SK-N-SH (cell line): ENCODE results near the gene ARHGEF4. TPM values are rescaled to one million over a fixed set of nuclear protein-coding genes. Genes with fewer than 3 reads are reported as not detected.

Experiments used
- CTCF ChIA-PET: fragments of 300-600, 350-600 bp; formaldehyde crosslinking; extraction: SDS; loops from one replicate; lab custom pipeline; 2021; lab: Yijun Ruan, JAX
- POLR2A ChIA-PET: fragments of 350-600 bp; sonication (Branson Sonifier 250); formaldehyde crosslinking; extraction: SDS; loops from one replicate; lab custom pipeline; 2020; ENCODE audit warnings: antibody characterized with exemption, inconsistent platforms; lab: Yijun Ruan, JAX
- DNase-seq: peaks from one replicate; pipeline ENCODE4 v3.0.0; 2012
- H2AFZ ChIP-seq: fragments of 200-600 bp; sonication (generic); 2 replicates; pipeline ENCODE4 v1.8.1; 2016; ENCODE audit warnings: antibody characterized with exemption, mild to moderate bottlenecking, low read depth
- H3F3A ChIP-seq: fragments of 200-600 bp; sonication (generic); replicated peaks from 2 replicates; pipeline ENCODE3; 2016; ENCODE audit warnings: antibody characterized with exemption, mild to moderate bottlenecking; ENCODE audit not compliant: insufficient read depth
- H3K27ac ChIP-seq, 2 experiments: fragments of 200-500 bp in 1 of 2; fragments of 200-600 bp in 1 of 2; sonication (Bioruptor generic) in 1 of 2; sonication (generic), shearing (Covaris generic) in 1 of 2; 2 replicates each; pipeline versions ENCODE4 v1.5.1 to v1.6.1; 2014 to 2016; ENCODE audit warnings: low read depth in 2 of 2, inconsistent platforms in 1 of 2, low read length in 1 of 2, mild to moderate bottlenecking in 1 of 2, mixed read lengths in 1 of 2
- H3K27me3 ChIP-seq: fragments of 200-600 bp; sonication (generic), shearing (Covaris generic); 2 replicates; pipeline ENCODE4 v1.6.1; 2016; ENCODE audit warnings: mixed run types; ENCODE audit not compliant: insufficient read depth
- H3K36me3 ChIP-seq, 2 experiments: fragments of 200-500 bp in 1 of 2; fragments of 200-600 bp in 1 of 2; sonication (Bioruptor generic) in 1 of 2; sonication (generic) in 1 of 2; replicated peaks in 1 of 2; 2 replicates each; pipeline versions ENCODE3 to v1.5.1; 2014 to 2016; ENCODE audit warnings: low read length in 1 of 2, mild to moderate bottlenecking in 1 of 2; ENCODE audit not compliant: insufficient read depth in 2 of 2, control insufficient read depth in 1 of 2
- H3K4me1 ChIP-seq, 2 experiments: fragments of 200-500 bp in 1 of 2; fragments of 200-600 bp in 1 of 2; sonication (Bioruptor generic) in 1 of 2; sonication (generic), shearing (Covaris generic) in 1 of 2; 2 replicates each; pipeline versions ENCODE4 v1.5.1 to v1.6.1; 2014 to 2016; ENCODE audit warnings: low read depth in 1 of 2, low read length in 1 of 2, mixed run types in 1 of 2; ENCODE audit not compliant: insufficient read depth in 2 of 2, control insufficient read depth in 1 of 2
- H3K4me2 ChIP-seq: fragments of 200-600 bp; sonication (generic), shearing (Covaris generic); 2 replicates; pipeline ENCODE4 v1.6.1; 2017; ENCODE audit warnings: mixed run types
- H3K4me3 ChIP-seq, 2 experiments: fragments of 200-500 bp in 1 of 2; fragments of 200-600 bp in 1 of 2; sonication (Bioruptor generic) in 1 of 2; sonication (generic), shearing (Covaris generic) in 1 of 2; 2 replicates each; pipeline versions ENCODE4 v1.5.1 to v1.8.1; 2014 to 2016; ENCODE audit warnings: low read depth in 2 of 2, inconsistent platforms in 1 of 2, low read length in 1 of 2, mild to moderate bottlenecking in 1 of 2, mixed read lengths in 1 of 2, moderate library complexity in 1 of 2
- H3K79me2 ChIP-seq: fragments of 200-600 bp; sonication (generic); 2 replicates; pipeline ENCODE4 v1.8.1; 2017; ENCODE audit warnings: mild to moderate bottlenecking; ENCODE audit not compliant: insufficient read depth
- H3K9ac ChIP-seq: fragments of 200-600 bp; sonication (generic); 2 replicates; pipeline ENCODE4 v1.6.1; 2017; ENCODE audit warnings: mixed run types
- H3K9me2 ChIP-seq: fragments of 200-600 bp; sonication (generic); 2 replicates; pipeline ENCODE4 v1.6.1; 2017; ENCODE audit warnings: mixed run types
- H3K9me3 ChIP-seq: fragments of 200-600 bp; sonication (generic); 2 replicates; pipeline ENCODE4 v1.6.1; 2017; ENCODE audit warnings: mixed run types, mild to moderate bottlenecking, moderate library complexity
- H4K20me1 ChIP-seq: fragments of 200-600 bp; sonication (generic); 2 replicates; pipeline ENCODE4 v1.6.1; 2017; ENCODE audit warnings: mild to moderate bottlenecking, mixed run types; ENCODE audit not compliant: insufficient read depth
- CHD2 ChIP-seq: fragments of 150-350 bp; IDR thresholded peaks from 2 replicates; pipeline ENCODE4 v1.6.1; 2018; ENCODE audit warnings: low read length; ENCODE audit not compliant: partially characterized antibody
- EP300 ChIP-seq, 2 experiments: IDR thresholded peaks; 2 replicates each; pipeline versions ENCODE4 v1.4.0 to v1.6.1; 2012; ENCODE audit warnings: borderline replicate concordance in 1 of 2, low read depth in 1 of 2, low read length in 1 of 2
- FOSL2 ChIP-seq: IDR thresholded peaks from 2 replicates; pipeline ENCODE4 v1.4.0; 2012; ENCODE audit warnings: low read depth, mild to moderate bottlenecking, moderate library complexity, borderline replicate concordance
- FOXM1 ChIP-seq: IDR thresholded peaks from 2 replicates; pipeline ENCODE4 v1.4.0; 2012; ENCODE audit warnings: low read depth, mild to moderate bottlenecking
- GATA2 ChIP-seq: sonication (generic); formaldehyde crosslinking; IDR thresholded peaks from 2 replicates; pipeline ENCODE4 v1.5.0; 2020; ENCODE audit warnings: mild to moderate bottlenecking, missing genetic modification reagents
- JUND ChIP-seq: IDR thresholded peaks from 2 replicates; pipeline ENCODE4 v1.4.0; 2012
- NFIC ChIP-seq: IDR thresholded peaks from 2 replicates; pipeline ENCODE4 v1.4.0; 2012; ENCODE audit warnings: borderline replicate concordance
- NRF1 ChIP-seq: IDR thresholded peaks from 2 replicates; pipeline ENCODE4 v1.6.1; 2012; ENCODE audit warnings: low read depth, mild to moderate bottlenecking, low read length
- POLR2AphosphoS5 ChIP-seq: IDR thresholded peaks from 2 replicates; pipeline ENCODE4 v1.6.1; 2012; ENCODE audit warnings: low read depth, low read length
- RAD21 ChIP-seq: IDR thresholded peaks from 2 replicates; pipeline ENCODE4 v1.6.1; 2012; ENCODE audit warnings: mild to moderate bottlenecking, low read length
- RXRA ChIP-seq: IDR thresholded peaks from 2 replicates; pipeline ENCODE4 v1.4.0; 2012; ENCODE audit warnings: low read depth, mild to moderate bottlenecking, borderline replicate concordance
- SIN3A ChIP-seq: IDR thresholded peaks from 2 replicates; pipeline ENCODE4 v1.6.1; 2012; ENCODE audit warnings: low read depth, mild to moderate bottlenecking, low read length, moderate library complexity, borderline replicate concordance
- TCF12 ChIP-seq: IDR thresholded peaks from 2 replicates; pipeline ENCODE4 v1.4.0; 2012
- YY1 ChIP-seq: IDR thresholded peaks from 2 replicates; pipeline ENCODE4 v1.4.0; 2012; ENCODE audit warnings: low read depth, mild to moderate bottlenecking
- WGBS: methylation state at CpG from one replicate; pipeline ENCODE4 v1.1.6; 2017; ENCODE audit warnings: low lambda C conversion rate; 5-methylcytosine and 5-hydroxymethylcytosine counted together
- polyA plus RNA-seq, 3 experiments: library from polyadenylated mRNA; depleted of rRNA; stranded (reverse); fragments of >200 nt; gene quantifications; 2 replicates each; pipeline ENCODE4 v1.2.3, GENCODE V29; 2012
- TF ChIP-seq, protein P1 (sequence below): IDR thresholded peaks from 2 replicates; pipeline ENCODE4; 2012
- TF ChIP-seq, protein P2 (sequence below): IDR thresholded peaks from 2 replicates; pipeline ENCODE4 v1.4.0; 2012; ENCODE audit warnings: low read depth, borderline replicate concordance
- TF ChIP-seq, protein P3 (sequence below): fragments of 150-350 bp; IDR thresholded peaks from 2 replicates; pipeline ENCODE4 v1.6.1; 2017; ENCODE audit warnings: antibody characterized with exemption, low read length, low read depth, borderline replicate concordance
- TF ChIP-seq, protein P4 (sequence below): IDR thresholded peaks from 2 replicates; pipeline ENCODE4 v1.4.0; 2012; ENCODE audit warnings: low read depth, borderline replicate concordance
- TF ChIP-seq, protein P5 (sequence below): IDR thresholded peaks from 2 replicates; pipeline ENCODE4 v1.6.1; 2012; ENCODE audit warnings: mild to moderate bottlenecking, low read depth, low read length, moderate library complexity

Gene ARHGEF4
- polyA plus RNA-seq, 1 of the 3 experiments (the other 2 are of a cell fraction): 2.3 TPM

DNA sequence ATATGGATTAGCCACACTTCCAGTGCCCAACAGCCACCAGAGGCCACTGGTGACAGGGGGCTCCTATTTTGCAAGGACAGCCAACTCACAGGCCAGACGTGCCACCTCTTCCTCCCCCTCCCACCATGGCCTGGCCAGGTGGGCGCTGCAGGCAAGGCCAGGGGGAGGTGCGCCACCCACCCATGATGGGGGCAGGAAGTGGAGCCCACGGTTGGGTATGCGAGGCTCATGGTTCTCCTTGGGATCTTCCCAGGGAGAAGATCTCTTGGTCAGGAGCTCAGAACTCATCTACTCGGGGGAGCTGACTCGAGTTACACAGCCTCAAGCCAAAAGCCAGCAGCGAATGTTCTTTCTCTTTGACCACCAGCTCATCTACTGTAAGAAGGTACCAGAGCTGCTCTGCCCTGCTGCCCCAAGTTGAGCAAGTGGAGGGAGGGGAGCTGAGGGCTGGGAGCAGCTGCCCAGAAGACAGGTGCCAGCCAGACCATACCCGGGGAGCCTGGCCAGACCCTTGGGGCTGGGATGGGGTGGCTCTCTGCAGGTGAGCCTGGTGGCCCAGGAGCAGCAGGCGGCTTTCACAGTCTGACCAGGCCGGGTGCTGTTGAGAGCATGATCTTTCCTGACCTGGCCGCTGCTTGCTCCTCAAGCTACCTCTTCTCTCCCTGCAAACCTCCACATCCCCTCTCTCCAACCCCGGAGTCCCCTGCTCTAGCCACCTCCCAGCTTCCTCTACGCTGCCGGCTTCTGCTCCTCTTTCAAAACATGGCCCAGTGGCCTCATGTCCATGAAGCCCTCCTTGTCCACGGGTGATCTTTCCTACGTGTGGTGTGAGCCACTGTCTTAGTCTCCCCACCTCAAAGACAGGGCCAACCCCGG, 206.7 kb downstream of the ARHGEF4 start (continued):
- TF ChIP-seq, protein P1, sequence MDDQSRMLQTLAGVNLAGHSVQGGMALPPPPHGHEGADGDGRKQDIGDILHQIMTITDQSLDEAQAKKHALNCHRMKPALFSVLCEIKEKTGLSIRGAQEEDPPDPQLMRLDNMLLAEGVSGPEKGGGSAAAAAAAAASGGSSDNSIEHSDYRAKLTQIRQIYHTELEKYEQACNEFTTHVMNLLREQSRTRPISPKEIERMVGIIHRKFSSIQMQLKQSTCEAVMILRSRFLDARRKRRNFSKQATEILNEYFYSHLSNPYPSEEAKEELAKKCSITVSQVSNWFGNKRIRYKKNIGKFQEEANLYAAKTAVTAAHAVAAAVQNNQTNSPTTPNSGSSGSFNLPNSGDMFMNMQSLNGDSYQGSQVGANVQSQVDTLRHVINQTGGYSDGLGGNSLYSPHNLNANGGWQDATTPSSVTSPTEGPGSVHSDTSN: no peak
- TF ChIP-seq, protein P2, sequence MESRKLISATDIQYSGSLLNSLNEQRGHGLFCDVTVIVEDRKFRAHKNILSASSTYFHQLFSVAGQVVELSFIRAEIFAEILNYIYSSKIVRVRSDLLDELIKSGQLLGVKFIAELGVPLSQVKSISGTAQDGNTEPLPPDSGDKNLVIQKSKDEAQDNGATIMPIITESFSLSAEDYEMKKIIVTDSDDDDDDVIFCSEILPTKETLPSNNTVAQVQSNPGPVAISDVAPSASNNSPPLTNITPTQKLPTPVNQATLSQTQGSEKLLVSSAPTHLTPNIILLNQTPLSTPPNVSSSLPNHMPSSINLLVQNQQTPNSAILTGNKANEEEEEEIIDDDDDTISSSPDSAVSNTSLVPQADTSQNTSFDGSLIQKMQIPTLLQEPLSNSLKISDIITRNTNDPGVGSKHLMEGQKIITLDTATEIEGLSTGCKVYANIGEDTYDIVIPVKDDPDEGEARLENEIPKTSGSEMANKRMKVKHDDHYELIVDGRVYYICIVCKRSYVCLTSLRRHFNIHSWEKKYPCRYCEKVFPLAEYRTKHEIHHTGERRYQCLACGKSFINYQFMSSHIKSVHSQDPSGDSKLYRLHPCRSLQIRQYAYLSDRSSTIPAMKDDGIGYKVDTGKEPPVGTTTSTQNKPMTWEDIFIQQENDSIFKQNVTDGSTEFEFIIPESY: no peak
- TF ChIP-seq, protein P3, sequence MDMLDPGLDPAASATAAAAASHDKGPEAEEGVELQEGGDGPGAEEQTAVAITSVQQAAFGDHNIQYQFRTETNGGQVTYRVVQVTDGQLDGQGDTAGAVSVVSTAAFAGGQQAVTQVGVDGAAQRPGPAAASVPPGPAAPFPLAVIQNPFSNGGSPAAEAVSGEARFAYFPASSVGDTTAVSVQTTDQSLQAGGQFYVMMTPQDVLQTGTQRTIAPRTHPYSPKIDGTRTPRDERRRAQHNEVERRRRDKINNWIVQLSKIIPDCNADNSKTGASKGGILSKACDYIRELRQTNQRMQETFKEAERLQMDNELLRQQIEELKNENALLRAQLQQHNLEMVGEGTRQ: no peak
- TF ChIP-seq RAD21 (no peak), SIN3A (no peak), POLR2AphosphoS5 (no peak), YY1 (no peak)

DNA sequence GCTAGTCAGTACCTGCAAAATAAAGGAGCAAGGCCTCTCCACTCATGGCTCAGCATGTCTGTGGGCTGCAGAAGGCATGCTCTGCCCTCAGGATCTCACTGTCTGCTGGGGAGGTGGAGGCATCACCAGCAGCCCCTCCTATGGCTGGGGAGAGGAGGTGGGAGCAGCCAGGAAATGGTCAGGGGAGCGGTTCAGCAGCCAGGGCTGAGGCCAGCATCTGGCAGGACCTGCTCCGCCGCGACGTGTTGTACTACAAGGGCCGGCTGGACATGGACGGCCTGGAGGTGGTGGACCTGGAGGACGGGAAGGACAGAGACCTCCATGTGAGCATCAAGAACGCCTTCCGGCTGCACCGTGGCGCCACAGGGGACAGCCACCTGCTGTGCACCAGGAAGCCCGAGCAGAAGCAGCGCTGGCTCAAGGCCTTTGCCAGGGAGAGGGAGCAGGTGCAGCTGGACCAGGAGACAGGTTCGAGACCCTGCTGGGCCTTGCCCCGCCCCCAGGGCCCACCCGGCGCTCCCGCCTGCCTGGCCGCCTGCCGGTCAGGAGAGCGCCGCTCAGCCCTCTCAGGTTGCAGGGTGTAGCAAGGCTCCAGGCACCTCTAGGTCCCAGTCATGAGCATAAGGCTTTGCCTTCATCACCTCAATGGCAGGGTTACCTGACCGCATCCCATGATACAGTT, 207.5 kb downstream of the ARHGEF4 start:
- CTCF ChIA-PET: no interaction called here
- peaks cover 5% of the 10 kb centered on the region; the same call in 1 of the 2 replicates for H3K79me2 ChIP-seq
- no peak overlapping the region for H3K27ac ChIP-seq
- H3K4me1 ChIP-seq: peaks cover 0 to 58% of the 10 kb centered on the region in 2 experiments; a peak in 1 of 4 replicates
- H3K9ac ChIP-seq: no peak overlapping the region
- H3K4me2 ChIP-seq: no peak overlapping the region
- H3K9me2 ChIP-seq: no peaks in the 10 kb centered on the region
- H3F3A ChIP-seq: no peaks in the 10 kb centered on the region
- H3K9me3 ChIP-seq: no peaks in the 10 kb centered on the region
- DNase-seq: no peak
- H2AFZ ChIP-seq: no peak overlapping the region
- H3K36me3 ChIP-seq: peaks cover 10 to 33% of the 10 kb centered on the region in 2 experiments
- H3K27me3 ChIP-seq: no peaks in the 10 kb centered on the region
- 96% methylated on average over 8 of the region's 24 CpGs for WGBS
- no peak overlapping the region for H3K4me3 ChIP-seq
- H4K20me1 ChIP-seq: peaks cover 20% of the 10 kb centered on the region
- POLR2A ChIA-PET: no interaction called here
- no peak for TF ChIP-seq CHD2
- TF ChIP-seq EP300 (IDR thresholded peaks at IDR 0.05; ENCODE audit: borderline replicate concordance in 1 of 2, low read depth in 1 of 2, low read length in 1 of 2): no peak
- TF ChIP-seq TCF12: no peak
- TF ChIP-seq GATA2: no peak
- TF ChIP-seq RAD21: no peak
- TF ChIP-seq JUND: no peak
- TF ChIP-seq SIN3A: no peak
- TF ChIP-seq FOXM1: no peak
- no peak for TF ChIP-seq FOSL2
- TF ChIP-seq, protein P4, sequence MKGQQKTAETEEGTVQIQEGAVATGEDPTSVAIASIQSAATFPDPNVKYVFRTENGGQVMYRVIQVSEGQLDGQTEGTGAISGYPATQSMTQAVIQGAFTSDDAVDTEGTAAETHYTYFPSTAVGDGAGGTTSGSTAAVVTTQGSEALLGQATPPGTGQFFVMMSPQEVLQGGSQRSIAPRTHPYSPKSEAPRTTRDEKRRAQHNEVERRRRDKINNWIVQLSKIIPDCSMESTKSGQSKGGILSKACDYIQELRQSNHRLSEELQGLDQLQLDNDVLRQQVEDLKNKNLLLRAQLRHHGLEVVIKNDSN: no peak
- TF ChIP-seq, protein P5, sequence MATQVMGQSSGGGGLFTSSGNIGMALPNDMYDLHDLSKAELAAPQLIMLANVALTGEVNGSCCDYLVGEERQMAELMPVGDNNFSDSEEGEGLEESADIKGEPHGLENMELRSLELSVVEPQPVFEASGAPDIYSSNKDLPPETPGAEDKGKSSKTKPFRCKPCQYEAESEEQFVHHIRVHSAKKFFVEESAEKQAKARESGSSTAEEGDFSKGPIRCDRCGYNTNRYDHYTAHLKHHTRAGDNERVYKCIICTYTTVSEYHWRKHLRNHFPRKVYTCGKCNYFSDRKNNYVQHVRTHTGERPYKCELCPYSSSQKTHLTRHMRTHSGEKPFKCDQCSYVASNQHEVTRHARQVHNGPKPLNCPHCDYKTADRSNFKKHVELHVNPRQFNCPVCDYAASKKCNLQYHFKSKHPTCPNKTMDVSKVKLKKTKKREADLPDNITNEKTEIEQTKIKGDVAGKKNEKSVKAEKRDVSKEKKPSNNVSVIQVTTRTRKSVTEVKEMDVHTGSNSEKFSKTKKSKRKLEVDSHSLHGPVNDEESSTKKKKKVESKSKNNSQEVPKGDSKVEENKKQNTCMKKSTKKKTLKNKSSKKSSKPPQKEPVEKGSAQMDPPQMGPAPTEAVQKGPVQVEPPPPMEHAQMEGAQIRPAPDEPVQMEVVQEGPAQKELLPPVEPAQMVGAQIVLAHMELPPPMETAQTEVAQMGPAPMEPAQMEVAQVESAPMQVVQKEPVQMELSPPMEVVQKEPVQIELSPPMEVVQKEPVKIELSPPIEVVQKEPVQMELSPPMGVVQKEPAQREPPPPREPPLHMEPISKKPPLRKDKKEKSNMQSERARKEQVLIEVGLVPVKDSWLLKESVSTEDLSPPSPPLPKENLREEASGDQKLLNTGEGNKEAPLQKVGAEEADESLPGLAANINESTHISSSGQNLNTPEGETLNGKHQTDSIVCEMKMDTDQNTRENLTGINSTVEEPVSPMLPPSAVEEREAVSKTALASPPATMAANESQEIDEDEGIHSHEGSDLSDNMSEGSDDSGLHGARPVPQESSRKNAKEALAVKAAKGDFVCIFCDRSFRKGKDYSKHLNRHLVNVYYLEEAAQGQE: no peak
- TF ChIP-seq, protein P3: no peak
- no peak for TF ChIP-seq NFIC
- TF ChIP-seq NRF1: no peak
- TF ChIP-seq RXRA: no peak
